Bronchial epithelial cell (primary cell): ENCODE results near the gene MOCS3. TPM values are rescaled to one million over a fixed set of nuclear protein-coding genes. Genes with fewer than 3 reads are reported as not detected.

Experiments used
- DNase-seq: peaks from one replicate; pipeline ENCODE4 v3.0.0-alpha.2; 2010; ENCODE audit warnings: low read depth
- FAIRE-seq: peaks from 2 replicates; lab custom pipeline; 2011; peaks lifted over from hg19 to GRCh38; lab: Jason Lieb, UNC
- H3K27me3 ChIP-seq: 2 replicates; pipeline ENCODE4 v1.5.1; 2011; ENCODE audit warnings: low read length; ENCODE audit not compliant: control insufficient read depth, insufficient read depth
- H3K36me3 ChIP-seq: 2 replicates; pipeline ENCODE4 v1.5.1; 2011; ENCODE audit warnings: low read length; ENCODE audit not compliant: control insufficient read depth, insufficient read depth
- H3K4me3 ChIP-seq: 2 replicates; pipeline ENCODE4 v1.5.1; 2011; ENCODE audit warnings: mild to moderate bottlenecking, low read depth, low read length, control low read depth
- CTCF ChIP-seq: IDR thresholded peaks from 2 replicates; pipeline ENCODE4 v1.5.1; 2011; ENCODE audit warnings: mild to moderate bottlenecking, moderate library complexity, low read length, control low read depth, inconsistent platforms; ENCODE audit not compliant: insufficient read depth, severe bottlenecking
- total RNA-seq: library from RNA; depleted of rRNA; stranded (reverse); fragments of >200 nt; gene quantifications from 2 replicates; pipeline ENCODE4 v1.2.1, GENCODE V29; 2014

MOCS3 gene
- total RNA-seq, 1 donor from 2014 or later, result 9.7 TPM

- no peaks in the 10 kb centered on the region for H3K27me3 ChIP-seq
- no peaks in the 10 kb centered on the region for H3K36me3 ChIP-seq
- no peak for TF ChIP-seq CTCF
- no peak overlapping the region for H3K4me3 ChIP-seq
- FAIRE-seq (no peak), DNase-seq (peak; percentile 23)
These were observed 32.5 kb downstream of the MOCS3 start for GRCh38 chr20:50991076-50991475.

DNA sequence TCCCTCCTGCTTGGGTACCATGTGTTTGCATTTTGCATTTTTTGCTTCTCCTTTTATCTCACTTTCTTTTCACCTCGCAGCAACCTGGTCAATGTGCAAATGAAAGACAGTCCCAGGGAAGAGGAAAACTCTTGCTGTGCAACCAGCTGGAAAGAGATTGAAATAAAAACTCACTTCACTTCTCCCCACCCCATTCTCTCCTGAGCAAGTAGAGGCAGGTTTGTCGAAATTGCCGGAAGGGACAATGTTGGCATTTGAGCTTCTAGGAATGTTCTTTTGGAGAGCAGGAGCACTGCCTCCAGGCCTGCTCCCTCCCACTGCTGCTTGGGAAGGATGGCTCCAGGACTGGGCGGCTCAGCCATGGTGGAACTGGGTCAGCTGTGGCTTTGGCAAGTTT is 33.7 kb downstream of the MOCS3 start:
- Histone ChIP-seq H3K36me3 (no peaks in the 10 kb centered on the region), H3K4me3 (no peak overlapping the region), H3K27me3 (no peaks in the 10 kb centered on the region)
- FAIRE-seq (no peak), DNase-seq (peak; percentile 88)
- TF ChIP-seq CTCF, result no peak

GRCh38 chr20:50992733-50993457 is 34.3 kb downstream of the MOCS3 start:
- peak; percentile 79 for TF ChIP-seq CTCF
- no peak overlapping the region for H3K4me3 ChIP-seq
- DNase-seq (peak; percentile 70), FAIRE-seq (peak; percentile 77)
- no peaks in the 10 kb centered on the region for H3K27me3 ChIP-seq
- H3K36me3 ChIP-seq, result no peaks in the 10 kb centered on the region

- H3K36me3 ChIP-seq, result no peaks in the 10 kb centered on the region
- H3K4me3 ChIP-seq, result no peak overlapping the region
- FAIRE-seq (no peak), DNase-seq (no peak)
- TF ChIP-seq CTCF, result no peak
- H3K27me3 ChIP-seq, result no peaks in the 10 kb centered on the region
These were observed 35.3 kb downstream of the MOCS3 start for GRCh38 chr20:50993876-50994275.

- FAIRE-seq, result no peak
- no peak for TF ChIP-seq CTCF
- no peaks in the 10 kb centered on the region for H3K27me3 ChIP-seq
These were observed 36.9 kb downstream of the MOCS3 start for GRCh38 chr20:50995506-50995905.

More at GRCh38 chr20:50995506-50995905, 36.9 kb downstream of the MOCS3 start:
- Histone ChIP-seq H3K4me3 (no peak overlapping the region), H3K36me3 (no peaks in the 10 kb centered on the region)
- no peak for DNase-seq
